OCI-LY7 (cell line): ENCODE data around the gene SMYD4. TPM values are rescaled to one million over a fixed set of nuclear protein-coding genes. Genes with fewer than 3 reads are reported as not detected.

Source experiments
- BruUV-seq: library from RNA; stranded (reverse); fragments of 400-500 nt; replicated peaks from 2 replicates; lab custom pipeline; 2021; lab: Mats Ljungman, UMichigan
- CTCF ChIA-PET: fragments of 300-600 bp; sonication (Branson Sonifier 250); formaldehyde crosslinking; loops from one replicate; lab custom pipeline; 2022; ENCODE audit warnings: antibody characterized with exemption; ENCODE audit not compliant: unreplicated experiment; lab: Charles Lee
- POLR2A ChIA-PET: fragments of 300-600 bp; sonication (Branson Sonifier 250); formaldehyde crosslinking; loops from one replicate; lab custom pipeline; 2022; ENCODE audit warnings: antibody characterized with exemption; lab: Charles Lee
- DNase-seq: peaks from one replicate; pipeline ENCODE4 v3.0.0-alpha.2; 2015; ENCODE audit warnings: low spot score
- H2AFZ ChIP-seq: fragments of 200-600 bp; sonication (generic), shearing (Covaris generic); 2 replicates; pipeline ENCODE4 v1.6.1; 2014; ENCODE audit warnings: mild to moderate bottlenecking, antibody characterized with exemption, low read length, moderate library complexity
- H3K27ac ChIP-seq: fragments of 200-600 bp; sonication (generic); 2 replicates; pipeline ENCODE4 v1.5.1; 2014; ENCODE audit warnings: mixed run types, low read depth, mild to moderate bottlenecking, moderate library complexity, low read length, inconsistent platforms; ENCODE audit not compliant: poor library complexity, severe bottlenecking
- H3K36me3 ChIP-seq: fragments of 200-600 bp; sonication (generic); 2 replicates; pipeline ENCODE4 v1.6.1; 2014; ENCODE audit warnings: mild to moderate bottlenecking, antibody characterized with exemption, low read length, moderate library complexity, mixed read lengths; ENCODE audit not compliant: insufficient read depth
- H3K4me1 ChIP-seq: fragments of 200-600 bp; sonication (generic); 2 replicates; pipeline ENCODE4 v1.5.1; 2014; ENCODE audit warnings: mild to moderate bottlenecking, low read length; ENCODE audit not compliant: insufficient read depth, poor library complexity, severe bottlenecking
- H3K4me2 ChIP-seq: fragments of 200-600 bp; sonication (generic); 2 replicates; pipeline ENCODE4 v1.6.1; 2014; ENCODE audit warnings: mild to moderate bottlenecking, low read length
- H3K4me3 ChIP-seq: fragments of 200-600 bp; sonication (generic); 2 replicates; pipeline ENCODE4 v1.5.1; 2014; ENCODE audit warnings: mild to moderate bottlenecking, low read depth, low read length; ENCODE audit not compliant: poor library complexity, severe bottlenecking
- H3K79me2 ChIP-seq: fragments of 200-600 bp; sonication (generic); 2 replicates; pipeline ENCODE4 v1.6.1; 2016; ENCODE audit warnings: low read depth, mild to moderate bottlenecking, low read length, moderate library complexity, mixed read lengths; ENCODE audit not compliant: insufficient read depth
- H3K9me2 ChIP-seq: fragments of 200-600 bp; sonication (generic); 2 replicates; pipeline ENCODE4 v1.6.1; 2016; ENCODE audit warnings: mild to moderate bottlenecking, low read length, mixed read lengths; ENCODE audit not compliant: insufficient read depth
- H3K9me3 ChIP-seq: fragments of 200-600 bp; sonication (generic); 2 replicates; pipeline ENCODE4 v1.6.1; 2014; ENCODE audit warnings: mild to moderate bottlenecking, mixed run types, low read length, mixed read lengths
- H4K20me1 ChIP-seq: fragments of 200-600 bp; sonication (generic); 2 replicates; pipeline ENCODE4 v1.6.1; 2014; ENCODE audit warnings: mild to moderate bottlenecking, antibody characterized with exemption, low read length, moderate library complexity, mixed read lengths; ENCODE audit not compliant: insufficient read depth
- EZH2phosphoT487 ChIP-seq: fragments of 200-600 bp; sonication (generic); IDR thresholded peaks from 2 replicates; pipeline ENCODE4 v1.6.1; 2018; ENCODE audit warnings: low read depth, borderline replicate concordance, mild to moderate bottlenecking, mixed run types, antibody characterized with exemption, low read length, moderate library complexity, mixed read lengths
- intact Hi-C: fragments of 100-400 bp; cut with micrococcal nuclease; formaldehyde crosslinking; loops from one replicate; pipeline ENCODE4 v1.10.0; 2022; ENCODE audit not compliant: unreplicated experiment
- total RNA-seq, 2 experiments: library from RNA; depleted of rRNA in 1 of 2; stranded (reverse); fragments of >200 nt in 1 of 2; shearing (Covaris generic) in 1 of 2; gene quantifications; 2 replicates each; pipeline ENCODE4 v1.2.3, GENCODE V29; 2014 to 2022
- TF ChIP-seq, protein P1 (sequence below): fragments of 200-600 bp; sonication (generic); conservative IDR thresholded peaks from 2 replicates; pipeline ENCODE4 v1.5.1; 2014; ENCODE audit warnings: mild to moderate bottlenecking, antibody characterized with exemption, low read length, moderate library complexity, mixed read lengths

Gene SMYD4
- total RNA-seq, 2 experiments from 2014 or later: 27.5 to 33.5 TPM

DNA sequence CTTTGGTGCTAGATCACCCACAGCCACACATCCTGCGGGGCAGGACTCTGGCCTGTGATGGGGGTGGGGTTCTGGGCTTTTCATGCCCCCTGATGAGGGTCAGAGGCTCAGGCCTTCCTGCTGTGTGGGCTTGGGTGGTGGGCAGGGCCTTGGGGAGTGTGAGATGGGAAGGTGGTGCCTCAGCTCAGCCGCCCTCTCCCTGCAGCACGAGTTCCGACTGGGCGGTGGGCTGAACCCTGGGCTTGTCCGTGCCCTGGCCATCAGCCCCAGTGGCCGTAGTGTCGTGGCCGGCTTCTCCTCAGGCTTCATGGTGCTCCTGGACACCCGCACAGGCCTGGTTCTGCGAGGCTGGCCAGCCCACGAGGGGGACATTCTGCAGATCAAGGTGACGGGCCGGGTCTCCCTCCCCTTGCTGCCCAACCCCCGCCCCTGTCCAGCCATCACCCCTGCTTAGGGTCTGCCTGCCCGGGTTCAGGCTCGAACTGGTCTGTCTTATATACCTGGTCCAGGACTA, 93.8 kb downstream of the SMYD4 start:
- no TSS peak for BruUV-seq
- ChIA-PET CTCF (no interaction called here), POLR2A (interaction anchor here (0.6 kb wide), 1 partner anchor 140 kb away, joined by 5 read pairs; no protein-coding TSS in a partner anchor)
- Histone ChIP-seq H3K9me3 (no peaks in the 10 kb centered on the region), H3K4me1 (no peaks in the 10 kb centered on the region), H3K79me2 (no peaks in the 10 kb centered on the region), H3K4me3 (no peak overlapping the region), H2AFZ (no peak overlapping the region), H4K20me1 (no peaks in the 10 kb centered on the region), H3K4me2 (no peak overlapping the region), H3K27ac (no peak overlapping the region), H3K36me3 (no peaks in the 10 kb centered on the region; the same call in 1 of the 2 replicates), H3K9me2 (no peaks in the 10 kb centered on the region)
- no peak for DNase-seq
- TF ChIP-seq EZH2phosphoT487: no peak
- TF ChIP-seq, protein P1, sequence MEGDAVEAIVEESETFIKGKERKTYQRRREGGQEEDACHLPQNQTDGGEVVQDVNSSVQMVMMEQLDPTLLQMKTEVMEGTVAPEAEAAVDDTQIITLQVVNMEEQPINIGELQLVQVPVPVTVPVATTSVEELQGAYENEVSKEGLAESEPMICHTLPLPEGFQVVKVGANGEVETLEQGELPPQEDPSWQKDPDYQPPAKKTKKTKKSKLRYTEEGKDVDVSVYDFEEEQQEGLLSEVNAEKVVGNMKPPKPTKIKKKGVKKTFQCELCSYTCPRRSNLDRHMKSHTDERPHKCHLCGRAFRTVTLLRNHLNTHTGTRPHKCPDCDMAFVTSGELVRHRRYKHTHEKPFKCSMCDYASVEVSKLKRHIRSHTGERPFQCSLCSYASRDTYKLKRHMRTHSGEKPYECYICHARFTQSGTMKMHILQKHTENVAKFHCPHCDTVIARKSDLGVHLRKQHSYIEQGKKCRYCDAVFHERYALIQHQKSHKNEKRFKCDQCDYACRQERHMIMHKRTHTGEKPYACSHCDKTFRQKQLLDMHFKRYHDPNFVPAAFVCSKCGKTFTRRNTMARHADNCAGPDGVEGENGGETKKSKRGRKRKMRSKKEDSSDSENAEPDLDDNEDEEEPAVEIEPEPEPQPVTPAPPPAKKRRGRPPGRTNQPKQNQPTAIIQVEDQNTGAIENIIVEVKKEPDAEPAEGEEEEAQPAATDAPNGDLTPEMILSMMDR: no peak
- intact Hi-C loops: no loop called here

DNA sequence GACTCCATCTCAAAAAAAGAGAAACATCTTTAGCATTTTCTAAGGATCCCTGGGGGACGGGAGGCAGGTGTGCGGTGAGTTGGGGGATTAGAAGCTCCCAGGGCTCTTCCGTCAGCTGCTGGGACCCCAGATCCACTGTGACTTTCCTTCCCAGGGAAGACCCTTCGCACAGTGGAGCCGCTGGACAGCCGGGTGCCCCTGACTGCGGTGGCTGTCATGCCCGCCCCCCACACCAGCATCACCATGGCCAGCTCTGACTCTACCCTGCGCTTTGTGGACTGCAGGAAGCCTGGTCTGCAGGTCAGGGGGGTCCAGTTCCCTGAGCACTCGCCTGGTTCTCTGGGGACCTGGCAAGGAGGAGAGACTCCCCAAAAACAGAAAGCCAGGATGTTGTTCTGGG, 94.3 kb downstream of the SMYD4 start:
- POLR2A ChIA-PET: no interaction called here
- H2AFZ ChIP-seq: no peak overlapping the region
- TF ChIP-seq EZH2phosphoT487: no peak
- TF ChIP-seq, protein P1: no peak
- H3K9me3 ChIP-seq: no peaks in the 10 kb centered on the region
- intact Hi-C loops: no loop called here
- no peaks in the 10 kb centered on the region; the same call in 1 of the 2 replicates for H3K36me3 ChIP-seq
- H3K9me2 ChIP-seq: no peaks in the 10 kb centered on the region
- no TSS peak for BruUV-seq
- CTCF ChIA-PET: no interaction called here
- no peaks in the 10 kb centered on the region for H4K20me1 ChIP-seq
- DNase-seq: no peak
- H3K4me1 ChIP-seq: no peaks in the 10 kb centered on the region
- no peak overlapping the region for H3K4me3 ChIP-seq
- no peaks in the 10 kb centered on the region for H3K79me2 ChIP-seq
- no peak overlapping the region for H3K4me2 ChIP-seq
- H3K27ac ChIP-seq: no peak overlapping the region

DNA sequence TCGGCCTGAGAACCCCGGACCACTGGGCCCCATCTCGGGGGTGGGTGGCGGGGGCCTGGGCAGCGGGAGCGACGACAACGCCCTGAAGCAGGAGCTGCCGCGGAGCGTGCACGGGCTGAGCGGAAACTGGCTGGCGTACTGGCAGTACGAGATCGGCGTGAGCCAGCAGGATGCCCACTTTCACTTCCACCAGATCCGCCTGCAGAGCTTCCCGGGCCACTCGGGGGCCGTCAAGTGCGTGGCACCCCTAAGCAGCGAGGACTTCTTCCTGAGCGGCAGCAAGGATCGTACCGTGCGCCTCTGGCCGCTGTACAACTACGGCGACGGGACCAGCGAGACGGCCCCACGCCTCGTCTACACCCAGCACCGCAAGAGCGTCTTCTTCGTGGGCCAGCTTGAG, 95.9 kb downstream of the SMYD4 start:
- Histone ChIP-seq H3K27ac (no peak overlapping the region), H2AFZ (no peak overlapping the region), H3K4me3 (no peak overlapping the region), H3K36me3 (no peaks in the 10 kb centered on the region; the same call in 1 of the 2 replicates), H4K20me1 (no peaks in the 10 kb centered on the region), H3K4me1 (no peaks in the 10 kb centered on the region), H3K4me2 (no peak overlapping the region), H3K79me2 (no peaks in the 10 kb centered on the region), H3K9me2 (no peaks in the 10 kb centered on the region), H3K9me3 (no peaks in the 10 kb centered on the region)
- ChIA-PET CTCF (no interaction called here), POLR2A (interaction anchor here (0.6 kb wide), 1 partner anchor 80 kb away, joined by 4 read pairs; no protein-coding TSS in a partner anchor)
- TF ChIP-seq, protein P1: no peak
- TF ChIP-seq EZH2phosphoT487: no peak
- intact Hi-C loops: no loop called here
- DNase-seq: no peak
- no TSS peak for BruUV-seq
